Ovary (tissue), 3 donors: ENCODE results near the gene KIF23.

ENCODE experiments used
- CTCF ChIP-seq, 3 donors: fragments of 450-650 bp in 2 of 3; fragments of 200-600 bp in 1 of 3; IDR thresholded peaks; one replicate each; pipeline versions ENCODE4 v1.5.1 to v1.8.0; 2016 to 2022; ENCODE audit warnings: antibody characterized with exemption in 3 of 3, mild to moderate bottlenecking in 1 of 3
- POLR2A ChIP-seq: fragments of 450-650 bp; IDR thresholded peaks from one replicate; pipeline ENCODE4 v1.6.1; 2017; ENCODE audit warnings: antibody characterized with exemption, mild to moderate bottlenecking, moderate library complexity
- donor health status: DM: no; HTN: no; CAD: no.

GRCh38 chr15:69466733-69467132 is 52.6 kb downstream of the KIF23 start:
- TF ChIP-seq POLR2A (no peak), CTCF (IDR thresholded peaks at IDR 0.05) (no peak)
